ENCODE data around the gene IHH. TPM values are rescaled to one million over a fixed set of nuclear protein-coding genes. Genes with fewer than 3 reads are reported as not detected.

IHH gene
- total RNA-seq, 1 experiment from 2014 or later, result 0.17 TPM

DNA sequence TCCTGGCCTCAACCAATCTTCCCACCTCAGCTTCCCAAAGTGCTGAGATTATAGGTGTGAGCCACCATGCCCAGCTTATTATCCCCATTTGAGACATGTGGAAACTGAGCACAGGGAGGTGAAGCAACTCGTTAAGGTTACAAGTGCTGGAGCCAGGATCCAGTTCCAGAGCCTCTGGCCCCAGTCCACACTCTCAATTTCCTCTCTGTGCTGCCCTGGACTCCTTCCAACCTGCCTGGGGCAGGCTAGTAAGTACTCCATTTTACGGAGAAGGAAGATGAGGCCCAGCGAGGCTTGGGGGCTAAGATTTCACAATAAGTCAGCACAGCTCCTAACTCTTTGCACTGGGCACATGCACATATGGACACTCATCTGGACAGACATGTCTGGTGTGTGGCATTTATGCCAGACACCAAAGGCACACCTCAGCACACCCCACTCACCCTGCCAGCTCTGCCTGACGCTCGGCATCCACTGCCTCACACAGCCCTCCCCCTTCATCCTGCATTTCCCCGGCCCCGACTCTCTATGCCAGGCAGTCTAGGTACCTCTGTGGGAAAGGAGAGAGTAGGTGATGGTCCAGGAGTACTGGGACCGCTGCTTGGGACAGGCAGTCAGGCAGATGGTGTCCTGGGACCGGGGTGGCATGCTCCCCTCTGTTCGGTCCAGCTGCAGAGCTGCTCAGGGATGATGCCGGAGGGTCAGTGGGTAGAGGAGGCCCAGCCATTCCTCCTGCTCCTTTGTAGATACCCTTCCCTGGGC is 39.9 kb downstream of the IHH start (continued):
- TF ChIP-seq, protein P1, sequence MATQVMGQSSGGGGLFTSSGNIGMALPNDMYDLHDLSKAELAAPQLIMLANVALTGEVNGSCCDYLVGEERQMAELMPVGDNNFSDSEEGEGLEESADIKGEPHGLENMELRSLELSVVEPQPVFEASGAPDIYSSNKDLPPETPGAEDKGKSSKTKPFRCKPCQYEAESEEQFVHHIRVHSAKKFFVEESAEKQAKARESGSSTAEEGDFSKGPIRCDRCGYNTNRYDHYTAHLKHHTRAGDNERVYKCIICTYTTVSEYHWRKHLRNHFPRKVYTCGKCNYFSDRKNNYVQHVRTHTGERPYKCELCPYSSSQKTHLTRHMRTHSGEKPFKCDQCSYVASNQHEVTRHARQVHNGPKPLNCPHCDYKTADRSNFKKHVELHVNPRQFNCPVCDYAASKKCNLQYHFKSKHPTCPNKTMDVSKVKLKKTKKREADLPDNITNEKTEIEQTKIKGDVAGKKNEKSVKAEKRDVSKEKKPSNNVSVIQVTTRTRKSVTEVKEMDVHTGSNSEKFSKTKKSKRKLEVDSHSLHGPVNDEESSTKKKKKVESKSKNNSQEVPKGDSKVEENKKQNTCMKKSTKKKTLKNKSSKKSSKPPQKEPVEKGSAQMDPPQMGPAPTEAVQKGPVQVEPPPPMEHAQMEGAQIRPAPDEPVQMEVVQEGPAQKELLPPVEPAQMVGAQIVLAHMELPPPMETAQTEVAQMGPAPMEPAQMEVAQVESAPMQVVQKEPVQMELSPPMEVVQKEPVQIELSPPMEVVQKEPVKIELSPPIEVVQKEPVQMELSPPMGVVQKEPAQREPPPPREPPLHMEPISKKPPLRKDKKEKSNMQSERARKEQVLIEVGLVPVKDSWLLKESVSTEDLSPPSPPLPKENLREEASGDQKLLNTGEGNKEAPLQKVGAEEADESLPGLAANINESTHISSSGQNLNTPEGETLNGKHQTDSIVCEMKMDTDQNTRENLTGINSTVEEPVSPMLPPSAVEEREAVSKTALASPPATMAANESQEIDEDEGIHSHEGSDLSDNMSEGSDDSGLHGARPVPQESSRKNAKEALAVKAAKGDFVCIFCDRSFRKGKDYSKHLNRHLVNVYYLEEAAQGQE (IDR thresholded peaks at IDR 0.05; ENCODE audit: low read depth), result no peak
- TF ChIP-seq FOSL1 (IDR thresholded peaks at IDR 0.05; ENCODE audit: low read depth) (no peak), CBX3 (IDR thresholded peaks at IDR 0.05; ENCODE audit: low read depth) (no peak), EZH2phosphoT487 (IDR thresholded peaks at IDR 0.05; ENCODE audit: borderline replicate concordance) (no peak), SIN3A (IDR thresholded peaks at IDR 0.05; ENCODE audit: low read depth) (no peak)
- TF ChIP-seq, protein P2, sequence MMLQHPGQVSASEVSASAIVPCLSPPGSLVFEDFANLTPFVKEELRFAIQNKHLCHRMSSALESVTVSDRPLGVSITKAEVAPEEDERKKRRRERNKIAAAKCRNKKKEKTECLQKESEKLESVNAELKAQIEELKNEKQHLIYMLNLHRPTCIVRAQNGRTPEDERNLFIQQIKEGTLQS (IDR thresholded peaks at IDR 0.05), result no peak

DNA sequence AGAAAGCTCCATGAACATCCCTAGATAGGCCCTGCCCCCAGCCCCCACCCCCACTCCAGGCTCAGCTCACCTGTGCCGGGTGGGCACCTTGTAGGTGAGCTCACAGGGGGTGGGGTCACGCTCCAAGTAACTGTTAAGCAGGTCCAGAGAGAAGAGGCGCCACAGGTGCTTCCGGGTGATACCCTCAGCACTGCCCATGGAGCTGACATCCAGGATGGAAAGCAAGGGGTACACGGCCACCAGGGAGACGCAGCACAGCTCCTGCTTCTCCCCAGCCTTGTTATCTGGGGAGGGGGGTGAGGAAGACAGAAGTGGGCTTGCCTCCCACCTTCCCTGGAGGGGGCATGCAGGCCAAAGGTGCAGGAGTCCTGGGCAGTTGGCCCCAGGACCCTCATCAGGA is 41.3 kb downstream of the IHH start:
- Histone ChIP-seq H3K4me3 (replicated peaks in 1 of 2; ENCODE audit: low read depth in 1 of 2, low read length in 2 of 2) (no peak overlapping the region), H3K27ac (ENCODE audit: low read depth, low read length) (no peak overlapping the region), H2AFZ (ENCODE audit: low read depth, low read length, poor library complexity, severe bottlenecking) (no peak overlapping the region), H3K79me2 (ENCODE audit: insufficient read depth, low read length) (no peaks in the 10 kb centered on the region), H3K9me2 (ENCODE audit: insufficient read depth) (no peaks in the 10 kb centered on the region), H3K4me2 (ENCODE audit: low read length) (no peak overlapping the region), H3K9ac (ENCODE audit: low read length) (no peak overlapping the region), H3K9me3 (ENCODE audit: control insufficient read depth in 1 of 2, insufficient read depth in 1 of 2, low read depth in 1 of 2, low read length in 2 of 2) (no peaks in the 10 kb centered on the region), H3K4me1 (ENCODE audit: control insufficient read depth in 1 of 2, insufficient read depth in 2 of 2, low read length in 2 of 2) (no peaks in the 10 kb centered on the region), H3K36me3 (ENCODE audit: control insufficient read depth in 1 of 2, insufficient read depth in 2 of 2, low read length in 2 of 2) (no peaks in the 10 kb centered on the region), H4K20me1 (ENCODE audit: insufficient read depth) (no peaks in the 10 kb centered on the region), H3K27me3 (ENCODE audit: insufficient read depth, low read length) (no peaks in the 10 kb centered on the region)
- ChIA-PET RAD21 (ENCODE audit: low non-redundant PET in 1 of 2, low total read pairs in 2 of 2, uncharacterized antibody in 2 of 2, unreplicated experiment in 2 of 2) (no interaction called here), POLR2A (no interaction called here), CTCF (interaction anchor here (0.6 to 3.9 kb wide), 4 partner anchors 9 to 23 kb away, joined by 3 to 21 read pairs (median 4); no protein-coding TSS in a partner anchor)
- intact Hi-C loops (cut with micrococcal nuclease), result no loop called here
- ATAC-seq (no peak), DNase-seq (ENCODE audit: low read depth, low spot score) (no peak)
- BruUV-seq (replicated peaks), result no TSS peak
- TF ChIP-seq CBX3 (IDR thresholded peaks at IDR 0.05; ENCODE audit: low read depth) (no peak), FOSL1 (IDR thresholded peaks at IDR 0.05; ENCODE audit: low read depth) (no peak), ZFX (IDR thresholded peaks at IDR 0.05) (no peak), CEBPB (IDR thresholded peaks at IDR 0.05; ENCODE audit: low read depth) (no peak), TCF7L2 (IDR thresholded peaks at IDR 0.05; ENCODE audit: borderline replicate concordance, extremely low read depth, insufficient read depth, insufficient read length) (no peak), EGR1 (IDR thresholded peaks at IDR 0.05; ENCODE audit: low read depth) (no peak), POLR2A (IDR thresholded peaks at IDR 0.05; ENCODE audit: borderline replicate concordance, extremely low read depth, insufficient read depth, insufficient read length) (no peak), RAD21 (IDR thresholded peaks at IDR 0.05; ENCODE audit: low read depth) (no peak)
- TF ChIP-seq, protein P2 (IDR thresholded peaks at IDR 0.05), result no peak
- TF ChIP-seq, protein P1 (IDR thresholded peaks at IDR 0.05; ENCODE audit: low read depth), result no peak
- TF ChIP-seq, protein P3, sequence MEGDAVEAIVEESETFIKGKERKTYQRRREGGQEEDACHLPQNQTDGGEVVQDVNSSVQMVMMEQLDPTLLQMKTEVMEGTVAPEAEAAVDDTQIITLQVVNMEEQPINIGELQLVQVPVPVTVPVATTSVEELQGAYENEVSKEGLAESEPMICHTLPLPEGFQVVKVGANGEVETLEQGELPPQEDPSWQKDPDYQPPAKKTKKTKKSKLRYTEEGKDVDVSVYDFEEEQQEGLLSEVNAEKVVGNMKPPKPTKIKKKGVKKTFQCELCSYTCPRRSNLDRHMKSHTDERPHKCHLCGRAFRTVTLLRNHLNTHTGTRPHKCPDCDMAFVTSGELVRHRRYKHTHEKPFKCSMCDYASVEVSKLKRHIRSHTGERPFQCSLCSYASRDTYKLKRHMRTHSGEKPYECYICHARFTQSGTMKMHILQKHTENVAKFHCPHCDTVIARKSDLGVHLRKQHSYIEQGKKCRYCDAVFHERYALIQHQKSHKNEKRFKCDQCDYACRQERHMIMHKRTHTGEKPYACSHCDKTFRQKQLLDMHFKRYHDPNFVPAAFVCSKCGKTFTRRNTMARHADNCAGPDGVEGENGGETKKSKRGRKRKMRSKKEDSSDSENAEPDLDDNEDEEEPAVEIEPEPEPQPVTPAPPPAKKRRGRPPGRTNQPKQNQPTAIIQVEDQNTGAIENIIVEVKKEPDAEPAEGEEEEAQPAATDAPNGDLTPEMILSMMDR (IDR thresholded peaks at IDR 0.05 in 2 of 3, conservative IDR thresholded peaks at IDR 0.05 in 1 of 3; ENCODE audit: borderline replicate concordance in 1 of 3, insufficient read depth in 1 of 3, low read depth in 2 of 3, low read length in 2 of 3), result no peak
- TF ChIP-seq, protein P4, sequence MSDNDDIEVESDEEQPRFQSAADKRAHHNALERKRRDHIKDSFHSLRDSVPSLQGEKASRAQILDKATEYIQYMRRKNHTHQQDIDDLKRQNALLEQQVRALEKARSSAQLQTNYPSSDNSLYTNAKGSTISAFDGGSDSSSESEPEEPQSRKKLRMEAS (IDR thresholded peaks at IDR 0.05), result no peak
